Calu3 (cell line): Measurements from ENCODE around the gene BTN3A1. TPM values are rescaled to one million over a fixed set of nuclear protein-coding genes. Genes with fewer than 3 reads are reported as not detected.

Experiments
- BruUV-seq: library from RNA; stranded (reverse); fragments of 400-500 nt; replicated peaks from 2 replicates; lab custom pipeline; 2021; lab: Mats Ljungman, UMichigan
- CTCF ChIA-PET: fragments of 300-600 bp; sonication (Branson Sonifier 250); formaldehyde crosslinking; loops from one replicate; lab custom pipeline; 2022; ENCODE audit warnings: antibody characterized with exemption; lab: Charles Lee
- DNase-seq: peaks from one replicate; pipeline ENCODE4 v3.0.0; 2022
- H3K27ac Mint-ChIP-seq: one replicate; pipeline ENCODE4 v1.8.0; 2022; ENCODE audit warnings: mixed read lengths; ENCODE audit not compliant: unreplicated experiment
- H3K27me3 Mint-ChIP-seq: one replicate; pipeline ENCODE4 v1.8.0; 2022; ENCODE audit warnings: mixed read lengths; ENCODE audit not compliant: unreplicated experiment
- H3K36me3 Mint-ChIP-seq: one replicate; pipeline ENCODE4 v1.8.0; 2022; ENCODE audit warnings: mild to moderate bottlenecking, moderate library complexity, mixed read lengths; ENCODE audit not compliant: insufficient read depth, unreplicated experiment
- H3K4me1 Mint-ChIP-seq: one replicate; pipeline ENCODE4 v1.8.0; 2022; ENCODE audit warnings: mild to moderate bottlenecking, low read depth, mixed read lengths; ENCODE audit not compliant: unreplicated experiment
- H3K4me3 Mint-ChIP-seq: one replicate; pipeline ENCODE4 v1.8.0; 2022; ENCODE audit warnings: mild to moderate bottlenecking, low read depth, moderate library complexity, mixed read lengths; ENCODE audit not compliant: unreplicated experiment
- H3K9me3 Mint-ChIP-seq: one replicate; pipeline ENCODE4 v1.8.0; 2022; ENCODE audit warnings: low read depth, mixed read lengths; ENCODE audit not compliant: unreplicated experiment
- intact Hi-C: fragments of 100-400 bp; cut with micrococcal nuclease; formaldehyde crosslinking; loops from one replicate; pipeline ENCODE4 v1.10.0; 2022; ENCODE audit not compliant: unreplicated experiment
- total RNA-seq: library from RNA; stranded (reverse); gene quantifications from 2 replicates; pipeline ENCODE4 v1.2.3, GENCODE V29; 2022
- TF ChIP-seq, protein P1 (sequence below): fragments of 200-600 bp; IDR thresholded peaks from one replicate; pipeline ENCODE4 v1.8.0; 2022; ENCODE audit warnings: antibody characterized with exemption; ENCODE audit not compliant: unreplicated experiment

The BTN3A1 gene
- total RNA-seq, 1 experiment from 2014 or later: 29.0 TPM

DNA sequence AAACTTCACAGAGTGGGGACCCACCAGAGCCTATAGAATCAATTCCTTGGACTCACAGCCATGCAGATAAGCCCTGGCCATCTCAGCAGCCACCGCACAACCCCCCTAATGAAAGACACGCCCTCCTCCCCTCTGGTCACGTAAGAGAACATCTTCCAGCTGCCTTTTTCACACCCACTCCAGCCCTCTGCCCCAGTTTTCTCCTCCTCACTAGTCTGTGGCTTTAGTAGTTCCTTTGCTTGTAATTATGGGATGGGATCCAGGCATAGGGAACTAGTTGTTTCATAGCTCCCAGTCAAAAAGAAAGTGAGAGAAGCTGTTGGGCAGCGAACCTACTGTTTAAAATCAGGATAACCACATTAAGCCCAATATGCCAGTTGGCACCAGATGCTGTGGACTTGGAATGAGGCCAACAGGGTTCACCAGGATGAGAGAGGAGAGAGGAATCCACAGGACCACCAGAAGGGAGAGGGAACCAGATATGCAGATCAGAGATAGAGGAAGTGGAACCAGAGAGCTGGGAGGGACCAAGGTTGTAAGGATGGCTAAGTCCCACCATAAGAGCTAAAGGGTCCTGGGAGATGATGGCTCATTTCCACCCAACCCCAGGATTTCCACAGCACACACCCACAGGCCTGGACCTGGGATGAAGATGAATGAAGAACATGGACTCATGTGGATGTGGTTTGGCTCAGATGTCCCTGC, 9.0 kb upstream of the BTN3A1 start:
- no TSS peak for BruUV-seq
- Mint-ChIP-seq H3K4me3 (no peak overlapping the region), H3K27me3 (no peaks in the 10 kb centered on the region), H3K36me3 (peaks cover 3% of the 10 kb centered on the region), H3K27ac (peak overlapping the region; percentile 0), H3K9me3 (no peaks in the 10 kb centered on the region), H3K4me1 (peaks cover 35% of the 10 kb centered on the region)
- TF ChIP-seq, protein P1, sequence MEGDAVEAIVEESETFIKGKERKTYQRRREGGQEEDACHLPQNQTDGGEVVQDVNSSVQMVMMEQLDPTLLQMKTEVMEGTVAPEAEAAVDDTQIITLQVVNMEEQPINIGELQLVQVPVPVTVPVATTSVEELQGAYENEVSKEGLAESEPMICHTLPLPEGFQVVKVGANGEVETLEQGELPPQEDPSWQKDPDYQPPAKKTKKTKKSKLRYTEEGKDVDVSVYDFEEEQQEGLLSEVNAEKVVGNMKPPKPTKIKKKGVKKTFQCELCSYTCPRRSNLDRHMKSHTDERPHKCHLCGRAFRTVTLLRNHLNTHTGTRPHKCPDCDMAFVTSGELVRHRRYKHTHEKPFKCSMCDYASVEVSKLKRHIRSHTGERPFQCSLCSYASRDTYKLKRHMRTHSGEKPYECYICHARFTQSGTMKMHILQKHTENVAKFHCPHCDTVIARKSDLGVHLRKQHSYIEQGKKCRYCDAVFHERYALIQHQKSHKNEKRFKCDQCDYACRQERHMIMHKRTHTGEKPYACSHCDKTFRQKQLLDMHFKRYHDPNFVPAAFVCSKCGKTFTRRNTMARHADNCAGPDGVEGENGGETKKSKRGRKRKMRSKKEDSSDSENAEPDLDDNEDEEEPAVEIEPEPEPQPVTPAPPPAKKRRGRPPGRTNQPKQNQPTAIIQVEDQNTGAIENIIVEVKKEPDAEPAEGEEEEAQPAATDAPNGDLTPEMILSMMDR: no peak
- no peak for DNase-seq
- intact Hi-C loops: no loop called here
- CTCF ChIA-PET: no interaction called here

DNA sequence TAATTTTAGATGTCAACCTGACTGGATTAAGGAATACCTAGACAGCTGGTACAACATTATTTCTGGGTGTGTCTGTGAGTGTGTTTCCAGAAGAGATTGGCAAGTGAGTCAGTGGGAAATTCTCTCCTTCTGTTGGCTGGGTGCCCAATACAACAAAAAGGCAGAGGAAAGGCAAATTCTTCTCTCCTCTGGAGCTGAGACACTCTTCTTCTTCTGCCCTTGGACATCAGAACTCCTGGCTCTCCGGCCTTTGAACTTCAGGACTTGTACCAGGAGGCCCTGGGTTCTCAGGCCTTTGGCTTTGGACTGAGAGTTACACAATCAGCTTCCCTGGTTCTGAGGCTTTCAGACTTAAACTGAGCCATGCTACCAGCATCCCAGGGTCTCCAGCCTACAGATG, 7.8 kb upstream of the BTN3A1 start:
- TF ChIP-seq, protein P1: no peak
- peaks cover 23% of the 10 kb centered on the region for H3K4me1 Mint-ChIP-seq
- intact Hi-C loops: no loop called here
- DNase-seq: peak; percentile 74
- no peaks in the 10 kb centered on the region for H3K9me3 Mint-ChIP-seq
- H3K27ac Mint-ChIP-seq: no peak overlapping the region
- BruUV-seq: no TSS peak
- H3K36me3 Mint-ChIP-seq: no peaks in the 10 kb centered on the region
- no peaks in the 10 kb centered on the region for H3K27me3 Mint-ChIP-seq
- no peak overlapping the region for H3K4me3 Mint-ChIP-seq
- CTCF ChIA-PET: interaction anchor here (0.5 to 1.3 kb wide), 2 partner anchors 53 to 667 kb away, joined by 3 to 5 read pairs; no protein-coding TSS in a partner anchor

DNA sequence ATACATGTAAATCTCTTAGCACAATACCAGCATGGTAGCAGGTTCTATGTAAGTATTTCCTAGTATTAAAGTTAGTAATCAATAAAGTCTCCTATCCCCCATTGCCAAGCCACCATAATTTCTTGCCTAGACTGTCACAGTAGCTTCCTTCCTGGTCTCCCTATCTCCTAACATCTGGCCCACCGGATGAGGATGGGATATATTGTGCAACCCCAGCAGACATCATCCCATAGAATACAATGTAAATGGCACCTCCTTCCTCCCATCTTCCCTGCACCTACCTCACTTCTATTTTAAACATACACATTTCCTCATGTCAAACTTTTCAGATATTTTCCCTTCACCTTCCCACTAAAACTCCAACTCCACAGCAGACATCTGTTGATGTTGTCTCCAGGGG, 3.5 kb upstream of the BTN3A1 start:
- TF ChIP-seq, protein P1: no peak
- Mint-ChIP-seq H3K4me1 (peaks cover 10% of the 10 kb centered on the region), H3K27ac (no peak overlapping the region), H3K4me3 (no peak overlapping the region), H3K9me3 (no peaks in the 10 kb centered on the region), H3K27me3 (no peaks in the 10 kb centered on the region), H3K36me3 (peaks cover 9% of the 10 kb centered on the region)
- DNase-seq: no peak
- BruUV-seq: no TSS peak
- intact Hi-C loops: no loop called here
- CTCF ChIA-PET: no interaction called here

DNA sequence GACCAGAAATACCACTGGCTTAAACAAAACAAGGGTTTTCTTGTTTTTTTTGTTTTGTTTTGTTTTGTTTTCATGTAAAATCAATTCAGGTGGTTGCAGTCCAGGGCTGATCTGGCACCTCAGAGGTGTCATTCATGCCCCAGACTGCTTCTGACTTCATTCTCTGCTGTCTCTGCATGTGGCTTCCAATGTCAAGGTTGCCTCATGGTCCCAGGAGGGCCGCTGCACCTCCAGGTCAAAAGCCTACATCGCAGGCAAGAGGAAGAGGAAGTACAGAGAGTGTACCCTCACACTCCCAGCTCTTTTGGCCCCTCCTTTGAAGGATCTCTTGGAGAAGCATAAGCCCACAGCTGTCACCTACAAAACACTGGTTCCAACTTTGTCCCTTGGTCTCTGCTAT, 1.4 kb upstream of the BTN3A1 start:
- no peak overlapping the region for H3K27ac Mint-ChIP-seq
- CTCF ChIA-PET: no interaction called here
- intact Hi-C loops: no loop called here

More for the DNA sequence above, 1.4 kb upstream of the BTN3A1 start:
- TF ChIP-seq, protein P1: no peak
- Mint-ChIP-seq H3K27me3 (no peaks in the 10 kb centered on the region), H3K4me1 (peaks cover 4% of the 10 kb centered on the region), H3K4me3 (no peak overlapping the region), H3K9me3 (no peaks in the 10 kb centered on the region), H3K36me3 (peaks cover 9% of the 10 kb centered on the region)
- BruUV-seq: no TSS peak
- DNase-seq: no peak
